NCI-H345 treated with DMSO at 0.1 percent for 48 hours (cell line): ENCODE results near the gene CASKIN2.
"Not testable (repeated sequence)": the region's sequence is repeated elsewhere in the genome, so short reads cannot be mapped to it uniquely, and the experiment has no call there.

Experiments used
- DNase-seq: peaks from one replicate; lab custom pipeline; 2025; ENCODE audit not compliant: unreplicated experiment; lab: John Stamatoyannopoulos, UW

Gene CASKIN2

GRCh38 chr17:75523647-75524046, 8.3 kb upstream of the CASKIN2 start:
- no peak for DNase-seq

- DNase-seq = no peak
Observed at GRCh38 chr17:75521951-75522727, 6.8 kb upstream of the CASKIN2 start.

GRCh38 chr17:75521290-75521689, 6.0 kb upstream of the CASKIN2 start:
- no peak for DNase-seq

GRCh38 chr17:75520413-75520812, 5.1 kb upstream of the CASKIN2 start:
- not testable (repeated sequence) for DNase-seq

- no peak for DNase-seq
Observed at GRCh38 chr17:75518983-75519537, 3.7 kb upstream of the CASKIN2 start.

GRCh38 chr17:75518201-75518600, 2.9 kb upstream of the CASKIN2 start:
- no peak for DNase-seq

GRCh38 chr17:75517297-75517865, 2.0 kb upstream of the CASKIN2 start:
- DNase-seq = no peak

- DNase-seq = no peak
Observed at GRCh38 chr17:75516619-75517296, 1.4 kb upstream of the CASKIN2 start.

GRCh38 chr17:75516255-75516618, 900 bp upstream of the CASKIN2 start, which contains the start of gene TSEN54:
Gene TSEN54, plus strand, starts transcription at chr17:75516528. Its CDS starts 33 bp downstream, at chr17:75516561.
- DNase-seq = peak; percentile 88

GRCh38 chr17:75514919-75515495, 330 bp downstream of the CASKIN2 start:
- no peak for DNase-seq

- DNase-seq = no peak
Observed at GRCh38 chr17:75514299-75514918, 928 bp downstream of the CASKIN2 start.

- DNase-seq = no peak
Observed at GRCh38 chr17:75513641-75514000, 1.7 kb downstream of the CASKIN2 start.

GRCh38 chr17:75512926-75513640, 2.3 kb downstream of the CASKIN2 start:
- no peak for DNase-seq

GRCh38 chr17:75511610-75512575, 3.4 kb downstream of the CASKIN2 start:
- DNase-seq = no peak

GRCh38 chr17:75511270-75511609, 4.1 kb downstream of the CASKIN2 start:
- DNase-seq = no peak

GRCh38 chr17:75509528-75510258, 5.6 kb downstream of the CASKIN2 start:
- DNase-seq = no peak

- DNase-seq = peak; percentile 44
Observed at GRCh38 chr17:75508931-75509361, 6.4 kb downstream of the CASKIN2 start.
